Measurements from ENCODE around the gene ALKBH1.

DNA sequence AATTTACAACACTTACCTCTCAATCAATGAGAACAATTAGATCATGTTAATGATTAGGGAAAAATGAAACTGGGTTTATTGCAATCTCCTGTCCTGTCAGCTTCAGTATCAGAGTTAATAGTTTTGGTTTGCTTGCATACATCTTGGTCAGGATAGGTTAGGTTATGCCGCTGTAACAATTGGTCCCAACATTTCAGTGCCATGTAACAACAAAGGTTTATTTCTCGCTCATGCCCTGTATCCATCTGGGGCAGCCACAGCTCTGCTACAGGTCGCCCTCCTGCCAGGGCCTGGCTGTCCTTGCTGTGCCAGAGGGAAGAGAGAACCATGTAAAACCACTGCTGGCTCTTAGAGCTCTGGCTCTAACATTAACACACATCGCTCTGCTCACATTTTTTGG, 60.9 kb downstream of the ALKBH1 start:
- TF ChIP-seq, protein P1, sequence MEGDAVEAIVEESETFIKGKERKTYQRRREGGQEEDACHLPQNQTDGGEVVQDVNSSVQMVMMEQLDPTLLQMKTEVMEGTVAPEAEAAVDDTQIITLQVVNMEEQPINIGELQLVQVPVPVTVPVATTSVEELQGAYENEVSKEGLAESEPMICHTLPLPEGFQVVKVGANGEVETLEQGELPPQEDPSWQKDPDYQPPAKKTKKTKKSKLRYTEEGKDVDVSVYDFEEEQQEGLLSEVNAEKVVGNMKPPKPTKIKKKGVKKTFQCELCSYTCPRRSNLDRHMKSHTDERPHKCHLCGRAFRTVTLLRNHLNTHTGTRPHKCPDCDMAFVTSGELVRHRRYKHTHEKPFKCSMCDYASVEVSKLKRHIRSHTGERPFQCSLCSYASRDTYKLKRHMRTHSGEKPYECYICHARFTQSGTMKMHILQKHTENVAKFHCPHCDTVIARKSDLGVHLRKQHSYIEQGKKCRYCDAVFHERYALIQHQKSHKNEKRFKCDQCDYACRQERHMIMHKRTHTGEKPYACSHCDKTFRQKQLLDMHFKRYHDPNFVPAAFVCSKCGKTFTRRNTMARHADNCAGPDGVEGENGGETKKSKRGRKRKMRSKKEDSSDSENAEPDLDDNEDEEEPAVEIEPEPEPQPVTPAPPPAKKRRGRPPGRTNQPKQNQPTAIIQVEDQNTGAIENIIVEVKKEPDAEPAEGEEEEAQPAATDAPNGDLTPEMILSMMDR (IDR thresholded peaks at IDR 0.05) = no peak
- no peak for TF ChIP-seq POLR2A (IDR thresholded peaks at IDR 0.05)
